COLO668 (cell line): Measurements from ENCODE around the gene NAV3.
A peak's percentile ranks its signal among the peaks of the same experiment; 100 is the strongest.

Experiments used
- DNase-seq: peaks from one replicate; lab custom pipeline; 2025; ENCODE audit not compliant: unreplicated experiment; lab: John Stamatoyannopoulos, UW

Gene NAV3

GRCh38 chr12:77830583-77831351, at the start of gene NAV3:
Gene NAV3, plus strand, starts transcription at chr12:77830894. Its CDS starts 568 bp downstream, at chr12:77831462.
- DNase-seq = no peak

DNA sequence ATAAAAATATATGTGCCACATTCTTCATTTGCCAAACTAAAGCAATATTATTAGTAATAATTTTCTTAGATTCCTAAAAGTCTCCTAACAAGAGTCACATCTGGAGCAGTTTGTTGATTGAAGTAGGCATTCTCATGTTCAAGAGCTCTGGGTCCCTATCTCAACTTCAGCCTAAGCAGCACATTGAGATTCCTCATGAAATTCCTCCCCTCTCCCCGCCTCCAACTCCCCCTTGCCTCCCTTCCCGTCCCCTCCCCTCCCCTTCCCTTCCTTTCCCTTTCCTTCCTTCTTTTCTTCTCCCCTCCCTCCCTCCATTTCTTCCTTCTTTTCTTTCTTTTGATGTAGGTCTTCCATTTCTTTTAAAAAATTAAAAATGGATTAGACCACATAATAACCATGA, 48.7 kb upstream of the NAV3 start:
- no peak for DNase-seq

DNA sequence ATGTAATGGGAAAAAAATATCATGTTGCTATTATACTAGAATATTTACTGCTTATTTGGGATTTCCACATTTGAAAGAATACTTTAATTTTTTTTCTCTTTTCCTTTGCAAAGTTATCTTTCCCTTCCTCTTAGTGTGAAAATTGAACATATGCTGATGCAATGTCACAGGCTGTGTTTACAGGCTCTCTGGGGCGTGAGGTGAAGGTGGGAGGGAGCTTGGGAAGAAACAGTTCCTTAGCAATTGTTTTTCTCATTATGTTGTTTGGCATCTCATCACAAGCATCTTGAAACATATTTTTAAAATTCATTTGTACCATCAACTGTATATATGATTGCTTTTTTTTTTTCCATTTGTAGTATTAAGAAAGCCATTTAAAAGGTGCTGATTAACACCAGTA, 47.9 kb upstream of the NAV3 start:
- no peak for DNase-seq

DNA sequence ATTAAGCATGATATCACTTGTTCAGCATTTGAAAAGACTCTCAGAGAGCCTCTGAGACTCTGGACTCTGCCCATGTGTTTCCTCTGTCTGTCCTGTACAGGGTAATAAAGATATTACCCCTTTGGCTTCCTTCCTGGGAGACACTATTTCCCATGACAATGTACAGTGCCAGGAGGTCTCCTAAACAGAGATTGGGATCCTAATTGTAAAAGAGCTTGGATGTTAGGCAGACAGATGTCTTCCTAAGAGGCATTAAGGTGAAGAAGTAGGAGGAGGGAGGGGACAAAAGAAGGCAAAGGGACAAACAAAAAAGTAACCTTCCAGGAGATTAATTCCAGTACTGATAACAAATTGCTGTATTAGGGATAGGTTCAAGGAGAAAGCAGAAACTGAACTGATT, 45.5 kb upstream of the NAV3 start:
- DNase-seq = no peak

GRCh38 chr12:77786675-77787074, 44.0 kb upstream of the NAV3 start:
- no peak for DNase-seq

GRCh38 chr12:77788231-77789168, 42.2 kb upstream of the NAV3 start:
- no peak for DNase-seq

- DNase-seq = no peak
Observed at GRCh38 chr12:77795699-77796098, 35.0 kb upstream of the NAV3 start.

GRCh38 chr12:77796775-77797174, 33.9 kb upstream of the NAV3 start:
- no peak for DNase-seq

- DNase-seq = no peak
Observed at GRCh38 chr12:77800501-77800900, 30.2 kb upstream of the NAV3 start.

DNA sequence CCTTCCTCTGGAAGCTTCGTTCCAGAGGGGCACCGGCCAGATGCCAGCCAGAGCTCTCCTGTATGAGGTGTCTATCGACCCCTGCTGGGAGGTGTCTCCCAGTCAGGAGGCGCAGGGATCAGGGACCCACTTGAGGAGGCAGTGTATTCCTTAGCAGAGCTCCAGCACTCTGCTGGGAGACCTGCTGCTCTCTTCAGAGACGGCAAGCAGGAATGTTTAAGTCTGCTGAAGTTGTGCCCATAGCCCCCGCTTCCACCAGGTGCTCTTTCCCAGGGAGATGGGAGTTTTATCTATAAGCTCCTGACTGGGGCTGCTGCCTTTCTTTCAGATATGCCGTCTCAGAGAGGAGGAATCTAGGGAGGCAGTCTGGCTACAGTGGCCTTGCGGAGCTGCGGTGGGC, 22.2 kb upstream of the NAV3 start:
- DNase-seq = no peak

GRCh38 chr12:77813558-77813957, 17.1 kb upstream of the NAV3 start:
- DNase-seq = no peak

DNA sequence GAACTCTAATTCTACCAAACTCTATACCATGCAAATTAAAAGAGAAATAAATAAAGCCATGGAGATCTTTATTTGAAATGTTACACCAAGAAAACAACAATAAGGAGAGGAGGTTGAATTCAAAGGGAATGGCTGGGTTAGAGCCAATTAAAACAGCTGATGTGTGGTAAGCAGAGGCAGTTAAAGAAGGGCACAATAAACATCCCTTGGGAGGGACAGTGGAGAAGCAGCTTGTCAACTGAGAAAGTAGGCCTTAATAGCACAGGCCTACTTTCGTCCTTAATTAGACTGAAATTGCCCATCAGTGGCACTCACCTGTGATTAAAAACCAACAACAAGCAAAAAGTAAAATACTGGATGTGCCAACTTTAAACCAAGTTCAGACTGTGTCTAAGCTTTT, 16.3 kb upstream of the NAV3 start:
- DNase-seq = no peak

DNA sequence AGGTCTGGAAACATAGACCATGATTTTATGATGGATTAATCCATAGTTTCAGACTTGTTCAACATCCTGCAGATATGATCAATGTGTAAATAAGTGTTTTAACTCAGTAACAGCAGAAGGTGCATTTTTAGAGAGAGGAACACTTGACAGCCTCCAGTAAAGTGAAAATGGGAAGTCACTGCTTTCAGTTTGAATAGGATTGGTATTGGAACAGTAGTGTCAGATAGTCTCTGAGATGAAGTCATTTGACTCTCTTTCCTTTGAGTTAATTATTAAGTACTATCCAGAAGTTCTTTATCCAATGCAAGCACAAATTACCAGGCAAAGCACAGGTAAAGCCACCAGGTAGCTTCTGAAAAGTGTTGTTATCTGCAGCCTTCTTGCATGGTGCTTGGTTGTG, 14.5 kb upstream of the NAV3 start:
- no peak for DNase-seq

DNA sequence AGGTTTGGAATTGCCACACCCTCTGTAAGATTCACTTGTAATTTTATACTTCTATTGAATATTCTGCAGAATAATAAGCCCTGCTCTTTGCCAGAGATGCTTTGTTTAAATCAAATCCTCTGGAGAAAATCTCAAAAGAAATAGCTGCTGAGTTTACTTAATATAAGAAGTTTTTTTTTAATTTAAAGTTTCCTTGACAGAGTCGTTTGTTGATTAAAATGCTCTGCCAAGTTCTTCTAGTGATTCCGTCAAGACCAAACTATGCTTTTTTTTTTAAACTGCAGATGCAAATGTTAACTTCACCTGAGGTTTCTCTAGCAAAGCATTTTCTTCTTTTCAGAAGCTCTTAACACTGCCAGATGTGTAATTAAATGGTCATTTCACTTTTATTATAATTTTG, 13.4 kb upstream of the NAV3 start:
- no peak for DNase-seq

- DNase-seq = no peak
Observed at GRCh38 chr12:77818351-77818750, 12.3 kb upstream of the NAV3 start.

GRCh38 chr12:77821699-77822203, 8.9 kb upstream of the NAV3 start:
- DNase-seq = no peak

DNA sequence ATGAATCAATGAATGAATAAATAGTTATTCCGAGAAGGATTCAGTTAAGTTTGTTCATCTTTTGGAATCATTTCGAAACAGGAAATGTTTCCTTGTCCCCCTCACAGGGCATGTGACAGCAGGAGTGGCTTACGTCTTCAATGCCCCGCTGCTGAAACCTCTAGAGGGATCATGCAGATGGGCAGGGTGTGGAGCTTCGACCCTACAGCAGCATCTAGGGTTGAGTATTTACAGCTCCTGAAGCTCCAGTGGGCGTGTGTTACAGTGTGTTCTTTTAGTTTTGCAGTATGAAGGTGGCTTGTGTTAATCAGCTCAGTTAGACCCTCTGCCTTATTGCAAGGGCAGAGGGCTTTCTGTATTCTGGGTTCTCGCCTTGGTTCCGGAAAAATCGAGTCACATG, 2.6 kb downstream of the NAV3 start:
- no peak for DNase-seq

GRCh38 chr12:77834618-77835017, 3.9 kb downstream of the NAV3 start:
- DNase-seq = no peak

- DNase-seq = no peak
Observed at GRCh38 chr12:77835969-77836368, 5.3 kb downstream of the NAV3 start.

DNA sequence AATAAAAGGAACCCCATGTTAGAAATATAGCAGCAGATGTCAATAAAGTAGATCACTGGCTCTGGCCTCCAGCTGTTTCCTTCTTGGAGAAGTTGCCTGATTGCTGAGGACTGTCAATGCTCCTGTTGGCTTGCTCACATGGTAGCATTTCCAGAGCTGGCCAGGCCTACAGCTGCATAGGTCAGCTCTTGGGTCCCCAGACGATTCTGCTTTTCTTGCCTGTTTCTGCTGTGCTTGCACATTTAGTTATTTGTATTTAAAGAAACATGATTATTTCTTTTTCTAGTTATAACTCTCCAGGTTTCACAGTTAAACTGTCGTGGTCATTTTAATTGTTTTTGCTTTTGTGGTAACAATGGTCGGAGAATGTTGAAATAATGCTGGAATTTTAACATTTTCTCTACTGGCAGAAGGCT, 7.2 kb downstream of the NAV3 start:
- DNase-seq = no peak

DNA sequence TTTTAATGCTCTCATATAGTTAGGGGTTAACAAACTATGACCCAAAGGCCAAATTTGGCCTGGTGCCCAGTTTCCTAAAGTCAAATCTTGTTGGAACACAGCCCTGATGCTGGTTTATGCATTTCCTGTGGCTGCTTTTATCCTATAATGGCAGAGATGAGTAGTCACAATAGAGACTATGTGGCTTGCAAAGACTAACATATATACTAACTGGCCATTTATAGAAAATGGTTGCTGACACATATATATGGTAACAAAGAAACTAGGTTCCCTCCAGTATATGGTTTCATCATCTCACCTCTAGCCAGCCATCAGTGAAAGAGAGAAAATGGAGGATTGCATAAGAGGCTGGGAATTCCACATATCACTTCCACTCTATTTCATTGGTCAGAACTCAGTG, 10.8 kb downstream of the NAV3 start:
- peak; percentile 24 for DNase-seq

DNA sequence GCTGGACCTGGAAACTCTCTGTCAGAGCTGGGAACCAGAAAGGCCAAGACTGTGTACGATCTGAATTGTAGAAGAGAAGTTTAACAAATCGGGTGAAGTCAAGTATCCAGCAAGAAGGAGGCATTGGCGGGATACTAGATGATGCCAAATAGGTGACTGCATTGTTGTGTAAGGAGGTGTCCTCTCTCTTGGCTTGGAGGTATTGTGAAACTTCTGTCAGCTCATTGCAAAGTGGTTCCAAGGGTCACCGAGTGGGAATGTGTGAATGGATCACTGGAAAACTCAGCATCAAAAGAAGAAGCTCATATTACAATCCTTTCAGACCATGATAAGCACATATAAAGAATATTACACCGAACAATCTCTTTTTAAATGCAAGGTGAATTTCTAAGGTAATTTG, 11.7 kb downstream of the NAV3 start:
- DNase-seq = peak; percentile 16
